ENCODE results near the gene PAQR4. TPM values are rescaled to one million over a fixed set of nuclear protein-coding genes. Genes with fewer than 3 reads are reported as not detected.
A peak's percentile ranks its signal among the peaks of the same experiment; 100 is the strongest.

Gene PAQR4
- polyA plus RNA-seq, 1 experiment = 4.4 TPM

GRCh38 chr16:2969545-2970521 lies 685 bp downstream of the PAQR4 start:
- no peaks in the 10 kb centered on the region; the same call in 1 of the 2 replicates for H3K36me3 ChIP-seq (ENCODE audit: control insufficient read depth, insufficient read depth, low read length)
- CTCF ChIA-PET = interaction anchor here (0.6 to 1.6 kb wide), 6 partner anchors 9 to 121 kb away, joined by 3 to 6 read pairs (median 3); no protein-coding TSS in a partner anchor
- no peak for DNase-seq (ENCODE audit: low read depth)
- H3K27me3 ChIP-seq (ENCODE audit: control insufficient read depth, insufficient read depth, low read length) = peaks cover 15% of the 10 kb centered on the region
- H3K4me3 ChIP-seq (ENCODE audit: low read depth, low read length) = peak overlapping the region; percentile 59
- peak; percentile 66 for TF ChIP-seq CTCF (IDR thresholded peaks at IDR 0.05; ENCODE audit: insufficient read depth, low read depth, low read length)
- POLR2A ChIA-PET = no interaction called here

- TF ChIP-seq CTCF (IDR thresholded peaks at IDR 0.05; ENCODE audit: insufficient read depth, low read depth, low read length) = no peak
- Histone ChIP-seq H3K4me3 (ENCODE audit: low read depth, low read length) (peak overlapping the region; percentile 59), H3K27me3 (ENCODE audit: control insufficient read depth, insufficient read depth, low read length) (peaks cover 12% of the 10 kb centered on the region), H3K36me3 (ENCODE audit: control insufficient read depth, insufficient read depth, low read length) (no peaks in the 10 kb centered on the region; the same call in 1 of the 2 replicates)
- no peak for DNase-seq (ENCODE audit: low read depth)
- ChIA-PET POLR2A (no interaction called here), CTCF (interaction anchor here (0.6 to 1.6 kb wide), 4 partner anchors 9 to 121 kb away, joined by 3 to 6 read pairs (median 4); no protein-coding TSS in a partner anchor)
Measured at GRCh38 chr16:2970563-2970962, 1.4 kb downstream of the PAQR4 start.

GRCh38 chr16:2971134-2971984 lies 2.2 kb downstream of the PAQR4 start:
- CTCF ChIA-PET = interaction anchor here (1.5 kb wide), 1 partner anchor 11 kb away, joined by 8 read pairs; no protein-coding TSS in a partner anchor
- POLR2A ChIA-PET = no interaction called here
- TF ChIP-seq CTCF (IDR thresholded peaks at IDR 0.05; ENCODE audit: insufficient read depth, low read depth, low read length) = no peak
- peaks cover 5% of the 10 kb centered on the region; the same call in 1 of the 2 replicates for H3K27me3 ChIP-seq (ENCODE audit: control insufficient read depth, insufficient read depth, low read length)
- DNase-seq (ENCODE audit: low read depth) = no peak
- no peak overlapping the region for H3K4me3 ChIP-seq (ENCODE audit: low read depth, low read length)
- H3K36me3 ChIP-seq (ENCODE audit: control insufficient read depth, insufficient read depth, low read length) = no peaks in the 10 kb centered on the region; the same call in 1 of the 2 replicates

GRCh38 chr16:2971985-2972784 lies 3.0 kb downstream of the PAQR4 start:
- ChIA-PET CTCF (interaction anchor here (1.0 to 1.5 kb wide), 2 partner anchors 8 to 10 kb away, joined by 3 to 8 read pairs; partner anchors contain the start of gene PKMYT1), POLR2A (interaction anchor here (0.6 kb wide), 1 partner anchor 48 kb away, joined by 3 read pairs; the partner anchor contains the start of gene TNFRSF12A)
- DNase-seq (ENCODE audit: low read depth) = no peak
- Histone ChIP-seq H3K4me3 (ENCODE audit: low read depth, low read length) (no peak overlapping the region), H3K36me3 (ENCODE audit: control insufficient read depth, insufficient read depth, low read length) (no peaks in the 10 kb centered on the region; the same call in 1 of the 2 replicates), H3K27me3 (ENCODE audit: control insufficient read depth, insufficient read depth, low read length) (0 out of 2 replicates have a peak, but pooled peaks cover 2% of the 10 kb centered on the region)
- TF ChIP-seq CTCF (IDR thresholded peaks at IDR 0.05; ENCODE audit: insufficient read depth, low read depth, low read length) = no peak

Data from BJ (cell line).